Activated CD8-positive, alpha-beta memory T cell treated with anti-CD3 and anti-CD28 coated beads, Interleukin-2, amount 50 U/mL, for 24 hours (primary cell): ENCODE measurements around the gene CDK10.

Experiments
- DNase-seq: peaks from one replicate; pipeline ENCODE4 v3.0.0-alpha.2; 2020; ENCODE audit errors: extremely low read depth

Gene CDK10

DNA sequence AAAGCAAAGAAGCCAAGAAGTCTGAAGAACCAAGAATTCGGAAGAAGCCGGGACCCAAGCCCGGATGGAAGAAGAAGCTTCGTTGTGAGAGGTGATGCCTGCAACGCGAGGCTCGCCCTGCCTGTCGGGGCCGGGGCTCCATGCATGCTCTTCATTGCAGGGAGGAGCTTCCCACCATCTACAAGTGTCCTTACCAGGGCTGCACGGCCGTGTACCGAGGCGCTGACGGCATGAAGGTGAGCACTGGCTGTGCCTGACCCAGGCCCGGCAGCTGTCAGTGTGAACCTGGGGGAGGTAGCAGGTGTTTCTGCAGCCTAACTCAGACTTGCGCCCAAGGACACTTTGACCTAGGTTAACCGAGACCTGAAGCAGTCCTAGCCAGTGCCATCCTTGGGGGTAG, 46.8 kb downstream of the CDK10 start:
- DNase-seq, result no peak

- no peak for DNase-seq
Observed at GRCh38 chr16:89733792-89734191, 47.3 kb downstream of the CDK10 start.

DNA sequence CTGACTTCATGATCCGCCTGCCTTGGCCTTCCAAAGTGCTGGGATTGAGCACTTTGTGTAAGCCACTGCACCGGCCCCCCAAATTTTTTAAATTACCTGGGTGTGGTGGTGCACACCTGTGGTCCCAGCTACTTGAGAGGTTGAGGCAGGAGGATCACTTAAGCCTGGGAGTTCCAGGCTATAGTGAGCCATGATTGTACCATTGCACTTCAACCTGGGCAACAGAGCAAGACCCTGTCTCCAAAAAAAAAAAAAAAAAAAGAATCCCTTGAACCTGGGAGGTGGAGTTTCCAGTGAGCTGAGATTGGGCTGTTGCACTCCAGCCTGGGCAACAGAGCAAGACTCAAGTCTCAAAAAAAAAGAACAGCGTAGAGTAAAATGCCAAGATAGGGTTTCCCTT, 50.1 kb downstream of the CDK10 start:
- no peak for DNase-seq

- no peak for DNase-seq
Observed at GRCh38 chr16:89737341-89738071, 51.0 kb downstream of the CDK10 start.

DNA sequence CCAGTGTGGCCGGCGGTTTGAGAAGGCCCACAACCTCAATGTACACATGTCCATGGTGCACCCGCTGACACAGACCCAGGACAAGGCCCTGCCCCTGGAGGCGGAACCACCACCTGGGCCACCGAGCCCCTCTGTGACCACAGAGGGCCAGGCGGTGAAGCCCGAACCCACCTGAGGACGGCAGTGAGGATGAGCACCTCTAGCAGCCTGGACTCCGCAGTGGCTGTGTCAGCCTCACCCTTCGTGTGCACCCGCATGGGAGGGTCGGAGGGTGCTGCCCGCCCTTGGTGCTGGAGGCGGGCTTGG, 51.5 kb downstream of the CDK10 start:
- DNase-seq, result no peak

DNA sequence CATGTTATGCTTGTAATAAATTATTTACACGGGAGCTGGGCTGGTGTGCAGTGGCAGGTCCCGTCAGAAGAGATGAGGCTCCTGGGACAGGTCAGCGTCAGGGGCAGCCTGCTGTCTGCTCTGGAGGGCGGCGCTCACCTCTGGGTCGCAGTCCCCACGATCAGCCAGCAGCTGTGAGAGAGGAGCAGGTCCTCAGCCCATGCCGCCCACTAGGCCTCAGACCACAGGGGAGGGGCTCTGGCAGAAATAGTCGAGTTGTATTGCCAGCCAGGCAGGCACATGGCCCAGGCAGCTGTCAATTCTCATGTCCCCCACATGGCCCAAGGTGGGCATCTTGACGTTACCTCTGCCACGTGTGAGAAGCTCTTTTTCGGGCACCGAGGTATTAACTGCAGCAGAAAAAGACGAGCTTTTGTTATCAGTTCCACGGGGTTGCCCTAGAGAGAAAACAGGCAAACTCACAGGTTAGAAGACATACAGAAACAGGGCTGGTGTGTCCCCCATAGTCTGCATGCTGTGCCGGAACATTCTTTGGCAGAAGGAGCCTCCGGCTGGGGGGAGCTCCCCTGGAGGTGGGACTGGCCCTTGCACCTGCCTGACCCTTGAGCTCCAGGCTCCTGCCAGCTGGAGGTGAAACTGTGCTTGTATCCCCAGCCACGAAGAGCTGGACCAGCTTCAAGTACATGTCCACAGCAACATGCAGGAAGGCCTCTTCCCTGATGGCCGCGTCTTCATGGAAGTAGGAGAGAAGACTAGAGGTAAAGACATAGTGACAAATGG, 52.2 kb downstream of the CDK10 start:
- DNase-seq, result no peak

DNA sequence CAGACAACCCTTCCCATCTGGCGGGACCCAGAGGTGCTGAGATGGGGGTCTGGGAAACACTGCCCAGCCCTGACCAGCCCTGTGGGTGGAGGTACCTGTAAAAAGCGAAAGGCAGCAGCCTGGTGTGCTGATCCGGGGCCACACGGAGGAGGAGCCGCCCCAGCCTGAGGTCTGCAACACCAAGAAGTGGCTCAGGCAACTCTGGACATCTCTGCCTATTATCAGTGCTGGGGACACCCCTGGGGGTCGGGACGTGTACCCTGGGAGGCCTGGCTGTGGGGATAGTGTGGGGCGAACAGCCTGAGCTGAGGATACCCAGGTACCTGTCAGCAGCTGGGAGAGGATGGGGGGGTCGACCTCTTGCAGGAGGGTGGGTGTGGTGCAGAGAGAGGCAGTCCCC, 52.9 kb downstream of the CDK10 start:
- no peak for DNase-seq

DNA sequence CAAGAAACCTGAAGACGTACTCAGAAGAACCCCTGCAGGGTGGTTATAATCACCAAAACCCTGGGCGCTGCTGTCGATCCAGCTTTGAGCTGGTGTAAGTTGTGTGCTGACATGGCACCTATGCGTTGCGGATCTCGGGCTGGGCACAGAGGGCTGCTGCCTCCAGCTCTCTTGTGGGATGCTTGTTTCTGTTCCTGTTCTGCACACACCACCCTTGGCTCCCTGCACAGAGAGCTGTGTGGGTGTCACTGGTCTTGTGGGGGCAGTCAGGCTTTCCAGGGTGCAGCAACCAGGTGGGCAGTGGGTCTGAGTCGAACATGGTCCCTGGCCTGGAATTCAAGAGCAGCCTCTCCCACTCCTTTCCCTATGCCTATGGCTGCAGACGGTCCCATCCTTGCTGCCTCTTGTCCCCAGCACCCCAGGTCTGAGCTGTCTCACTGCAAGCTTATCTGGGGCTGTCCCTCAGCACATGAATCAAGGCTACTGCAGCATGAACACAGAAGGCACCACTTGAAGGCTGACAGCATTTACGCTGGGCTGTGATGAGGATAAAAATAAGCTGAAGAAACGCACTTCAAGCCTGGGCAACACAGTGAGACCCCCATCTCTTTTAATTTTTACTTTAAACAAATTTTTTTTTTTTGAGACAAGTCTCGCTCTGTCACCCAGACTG, 55.0 kb downstream of the CDK10 start:
- DNase-seq, result no peak

DNA sequence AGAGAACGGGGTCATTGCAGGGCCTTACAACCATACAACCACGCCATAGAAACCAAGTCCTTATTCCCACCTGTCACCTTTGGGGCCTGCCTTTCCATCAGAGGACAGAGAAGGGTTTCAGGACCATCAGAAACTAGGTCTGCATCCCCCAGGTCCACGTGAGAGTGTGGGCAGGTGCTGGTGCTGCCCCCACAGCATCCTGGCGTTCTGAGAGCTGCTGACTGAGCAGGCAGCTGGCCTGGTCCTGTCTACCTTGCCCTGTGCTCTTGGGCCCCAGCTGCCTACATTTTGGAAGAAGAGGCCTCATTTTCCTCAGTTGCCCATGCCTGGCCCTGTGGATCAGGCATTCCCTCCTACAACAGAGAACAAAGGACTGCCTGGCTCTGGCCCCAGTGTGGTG, 56.5 kb downstream of the CDK10 start:
- DNase-seq, result no peak

GRCh38 chr16:89744813-89745212, 58.3 kb downstream of the CDK10 start:
- DNase-seq, result no peak
